HG03460 (cell line): ENCODE measurements around the gene FAM53B.
"Not testable (repeated sequence)": the region's sequence is repeated elsewhere in the genome, so short reads cannot be mapped to it uniquely, and the experiment has no call there.

Experiments
- ATAC-seq: cut with Tn5 transposase; IDR thresholded peaks from one replicate; pipeline ENCODE4 v1.9.1; 2021; ENCODE audit not compliant: unreplicated experiment

Gene FAM53B

GRCh38 chr10:124590216-124591122 is 153.7 kb downstream of the FAM53B start:
- ATAC-seq = no peak

GRCh38 chr10:124589491-124590041 is 154.6 kb downstream of the FAM53B start:
- ATAC-seq = no peak

DNA sequence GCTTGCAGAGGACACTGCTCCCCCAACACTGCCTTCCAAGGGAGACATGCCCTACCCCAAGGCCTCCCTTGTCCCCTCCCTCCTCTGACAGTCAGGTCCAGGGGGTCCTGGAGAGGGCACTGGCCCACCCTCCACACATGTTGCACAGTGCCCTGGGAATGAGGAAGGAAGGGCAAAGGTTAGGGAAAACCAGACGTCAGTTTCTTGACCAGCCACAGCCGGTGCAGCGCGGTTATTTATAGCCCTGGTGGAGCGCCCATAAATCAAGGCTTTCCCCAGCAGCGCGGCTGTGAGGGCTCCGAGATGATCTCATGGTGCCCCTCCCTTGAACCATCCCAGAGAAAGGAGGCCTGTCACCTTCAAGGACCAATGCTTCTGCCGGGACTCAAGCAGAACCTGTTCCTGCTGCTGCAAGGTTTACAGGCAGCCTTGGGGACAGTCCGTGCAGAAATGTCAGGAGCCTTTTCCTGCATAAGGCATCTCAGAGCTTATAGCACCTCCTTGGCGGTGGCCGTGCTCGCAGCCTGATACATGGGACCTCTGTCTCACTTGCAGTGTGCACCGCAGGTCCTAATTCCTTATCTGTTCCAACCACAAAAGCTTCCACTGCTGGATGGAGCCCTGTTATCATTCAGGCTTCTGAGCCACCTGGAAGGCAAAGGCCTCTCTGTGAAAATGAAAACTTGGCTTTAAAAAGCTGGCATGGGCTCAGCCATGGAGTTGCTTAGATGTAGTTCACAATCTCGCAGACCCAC is 155.3 kb downstream of the FAM53B start:
- ATAC-seq = no peak

- ATAC-seq = not testable (repeated sequence)
Measured at GRCh38 chr10:124588341-124588735, 155.8 kb downstream of the FAM53B start.

DNA sequence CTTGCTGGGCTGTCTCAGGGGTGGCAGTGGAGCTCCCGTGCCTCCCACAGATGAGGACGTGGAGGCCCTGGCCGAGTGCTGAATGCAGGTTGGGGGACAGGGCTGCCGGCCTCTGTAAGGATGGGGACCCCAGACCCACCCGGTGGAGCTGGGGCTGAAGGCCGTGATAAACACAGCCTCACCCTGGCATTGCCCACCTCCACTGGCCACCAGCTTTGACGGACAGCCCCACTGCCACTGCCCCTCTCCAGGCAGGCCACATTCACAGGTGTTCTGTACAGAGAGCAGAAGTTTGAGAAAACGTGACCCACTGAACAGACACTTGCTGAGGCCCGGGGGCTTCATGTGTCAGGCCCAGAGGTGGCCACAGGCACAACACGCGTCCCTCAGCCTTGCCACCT is 156.4 kb downstream of the FAM53B start:
- ATAC-seq = no peak

DNA sequence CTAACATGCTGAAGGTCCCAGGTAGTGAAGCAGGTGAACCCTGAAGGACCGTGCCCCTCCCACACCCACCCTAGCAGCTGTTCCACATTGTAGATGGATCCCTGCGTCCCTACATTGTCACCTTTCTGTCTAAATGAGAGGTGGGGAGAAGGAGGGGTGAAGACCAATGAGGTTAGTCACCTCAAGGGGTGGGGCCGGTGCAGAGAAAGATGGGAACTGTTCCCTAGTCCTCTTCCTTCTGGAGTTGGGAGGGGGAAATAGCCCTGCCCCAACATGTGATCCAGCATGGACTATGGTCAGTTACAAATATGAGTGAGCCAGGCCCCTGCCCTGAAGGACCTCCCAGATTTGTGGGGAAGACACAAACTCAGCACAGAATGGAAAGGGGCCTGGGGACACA is 158.0 kb downstream of the FAM53B start:
- ATAC-seq = no peak

DNA sequence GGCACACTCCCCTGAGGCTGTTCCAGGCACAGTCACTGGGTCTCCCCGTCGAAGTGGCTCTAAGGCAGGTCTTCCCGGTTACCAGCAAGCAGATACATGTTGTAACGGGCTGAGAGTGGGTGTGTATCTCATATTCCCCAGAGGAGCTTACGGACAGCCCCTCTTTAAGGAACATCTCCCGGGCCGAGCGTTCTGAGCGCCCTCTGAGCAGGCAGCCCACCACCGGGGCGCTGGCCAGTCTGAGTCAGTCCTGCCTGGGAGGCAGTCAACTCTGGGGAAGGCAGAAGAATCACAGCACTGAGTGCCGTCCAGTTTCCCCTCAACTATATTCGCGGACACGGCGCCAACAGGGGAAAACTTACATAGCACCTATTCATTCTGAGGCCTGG is 165.2 kb downstream of the FAM53B start:
- ATAC-seq = no peak

DNA sequence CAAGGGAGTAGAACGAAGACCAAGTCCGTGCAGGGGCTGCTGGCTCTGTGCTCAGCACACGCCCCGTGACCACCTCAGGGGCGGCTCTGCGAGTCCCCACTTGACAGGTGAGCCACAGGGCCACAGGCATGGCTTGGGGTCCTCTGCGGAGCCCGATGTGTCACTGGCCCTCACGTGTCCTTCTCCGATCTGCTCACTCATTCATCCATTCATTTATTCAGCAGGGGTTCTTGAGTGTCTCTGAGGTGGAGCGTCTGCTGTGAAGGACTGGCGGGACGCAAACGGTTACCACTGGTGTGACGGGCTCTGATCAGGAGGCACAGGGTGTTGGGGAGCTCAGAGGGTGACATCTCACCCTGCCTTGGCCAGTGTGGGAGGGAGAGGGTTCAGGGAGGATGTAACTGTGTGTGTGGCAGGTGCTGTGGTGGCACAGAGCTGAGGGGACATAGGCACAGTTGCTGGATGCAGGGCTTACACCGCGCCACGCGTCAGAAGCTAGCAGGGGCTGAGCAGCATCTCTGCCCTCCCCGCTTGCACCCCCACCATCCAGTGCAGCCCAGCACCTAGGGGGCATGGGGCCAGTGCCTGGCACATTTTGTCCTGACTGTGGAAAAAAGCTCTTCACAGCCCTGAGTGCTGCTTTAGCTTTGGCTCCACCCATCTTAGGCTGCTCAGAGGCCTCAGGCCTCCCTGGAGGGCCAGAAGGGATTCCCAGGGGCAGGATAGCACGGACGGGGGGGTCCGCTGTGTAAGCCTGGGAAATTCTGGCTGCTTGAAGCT is 165.8 kb downstream of the FAM53B start:
- no peak for ATAC-seq

- no peak for ATAC-seq
Measured at GRCh38 chr10:124577651-124578050, 166.5 kb downstream of the FAM53B start.

- ATAC-seq = no peak
Measured at GRCh38 chr10:124576526-124577420, 167.4 kb downstream of the FAM53B start.

- no peak for ATAC-seq
Measured at GRCh38 chr10:124575107-124576035, 168.8 kb downstream of the FAM53B start.

GRCh38 chr10:124574456-124575070 is 169.6 kb downstream of the FAM53B start:
- ATAC-seq = no peak

DNA sequence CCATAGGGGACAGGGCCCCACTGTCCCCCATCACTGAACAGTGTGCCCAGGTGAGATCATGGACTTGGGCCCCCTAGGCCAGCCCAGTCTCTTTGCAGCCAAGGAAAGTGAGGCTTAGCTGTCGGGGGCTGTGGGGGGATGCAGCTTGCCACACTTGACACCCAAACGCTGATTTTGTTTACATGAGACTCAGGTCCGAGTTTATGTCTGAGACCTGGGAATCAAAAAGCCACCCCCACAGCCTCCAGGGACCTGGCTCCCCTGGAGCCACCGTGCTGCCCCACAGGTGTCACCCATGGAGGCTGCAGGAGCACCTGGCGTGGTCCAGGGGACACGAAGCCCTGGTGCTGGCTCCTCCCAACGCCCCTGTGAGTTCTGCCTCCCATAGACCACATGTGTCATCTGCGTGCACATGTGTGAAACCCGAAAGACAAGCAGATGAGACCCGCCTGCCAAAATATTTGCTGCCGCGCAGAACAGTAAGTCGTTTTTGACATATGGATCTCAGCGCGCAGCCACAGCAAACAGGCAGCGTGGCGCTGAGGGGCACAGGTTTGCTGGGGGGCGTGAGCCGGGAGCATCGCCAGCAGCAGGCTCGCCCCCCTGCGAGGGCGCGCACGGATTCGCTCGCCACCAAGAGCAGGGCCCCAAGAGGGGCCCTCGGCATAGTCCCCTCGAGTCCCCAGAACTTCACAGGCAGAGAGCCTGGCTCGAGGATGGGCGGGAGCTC is 170.3 kb downstream of the FAM53B start:
- no peak for ATAC-seq

DNA sequence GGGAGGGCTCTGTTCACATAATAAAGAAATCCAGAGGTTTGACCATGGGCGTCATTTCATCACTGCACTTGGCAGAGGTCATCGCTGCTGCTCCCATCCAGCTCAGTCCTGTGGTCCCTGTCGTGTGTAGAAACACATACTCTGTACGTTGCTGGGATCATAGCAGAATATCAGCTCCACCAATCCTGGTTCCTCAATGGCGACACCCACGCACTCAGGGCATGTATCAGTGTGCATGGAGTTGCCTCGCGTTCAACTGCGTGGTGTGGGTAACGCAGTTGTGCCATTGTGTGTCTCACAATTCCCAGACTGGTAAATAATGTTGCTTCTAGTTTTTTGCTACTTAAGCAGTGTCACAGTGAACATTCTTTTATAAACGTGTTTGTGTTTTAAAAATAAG is 171.4 kb downstream of the FAM53B start:
- ATAC-seq = no peak

DNA sequence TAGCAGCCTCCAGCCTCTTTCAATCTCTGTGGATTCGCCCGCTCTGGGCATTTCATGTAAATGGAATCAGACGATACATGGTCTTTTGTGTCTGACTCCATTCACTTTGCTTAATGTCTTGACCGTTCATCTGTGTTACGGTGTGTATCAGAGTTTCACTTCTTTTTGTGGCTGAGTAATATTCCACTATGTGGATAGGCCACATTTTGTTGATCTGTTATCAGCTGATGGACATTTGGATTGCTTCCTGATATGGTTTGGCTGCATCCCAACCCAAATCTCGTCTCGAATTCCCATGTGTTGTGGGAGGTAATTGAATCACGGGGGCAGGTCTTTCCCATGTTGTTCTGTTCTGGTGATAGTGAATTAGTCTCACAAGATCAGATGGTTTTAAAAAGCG is 173.5 kb downstream of the FAM53B start:
- ATAC-seq = no peak

- no peak for ATAC-seq
Measured at GRCh38 chr10:124569623-124570470, 174.3 kb downstream of the FAM53B start.
